OCI-LY3 (cell line): ENCODE results near the gene ZNF682.
"Not testable (repeated sequence)": the region's sequence is repeated elsewhere in the genome, so short reads cannot be mapped to it uniquely, and the experiment has no call there.

Experiments
- H2AFZ ChIP-seq: fragments of 200-600, 300-600 bp; shearing (Covaris generic); 2 replicates; pipeline ENCODE4 v1.6.0; 2014; ENCODE audit warnings: antibody characterized with exemption, low read depth, low read length
- H3K27ac ChIP-seq: fragments of 200-600, 300-600 bp; sonication (generic); 2 replicates; pipeline ENCODE4 v1.5.1; 2014; ENCODE audit warnings: mild to moderate bottlenecking, low read length, moderate library complexity, mixed read lengths
- H3K27me3 ChIP-seq: fragments of 200-600, 300-600 bp; sonication (generic); 2 replicates; pipeline ENCODE4 v1.6.1; 2014; ENCODE audit warnings: low read depth, low read length, mixed read lengths
- H3K36me3 ChIP-seq: fragments of 200-600, 300-600 bp; sonication (generic); replicated peaks from 2 replicates; pipeline ENCODE3; 2014; ENCODE audit warnings: low read depth, low read length, mixed read lengths
- H3K4me1 ChIP-seq: fragments of 300-600, 200-600 bp; sonication (generic); 2 replicates; pipeline ENCODE4 v1.6.1; 2014; ENCODE audit warnings: low read length, mixed read lengths
- H3K4me2 ChIP-seq: fragments of 200-600, 300-600 bp; sonication (generic); 2 replicates; pipeline ENCODE4 v1.6.1; 2014; ENCODE audit warnings: low read length, mixed read lengths
- H3K4me3 ChIP-seq: fragments of 300-600, 200-600 bp; sonication (generic); 2 replicates; pipeline ENCODE4 v1.5.1; 2014; ENCODE audit warnings: antibody characterized with exemption, mild to moderate bottlenecking, low read length, moderate library complexity
- H3K79me2 ChIP-seq: fragments of 300-600, 200-600 bp; shearing (Covaris generic); 2 replicates; pipeline ENCODE4 v1.6.1; 2014; ENCODE audit warnings: mild to moderate bottlenecking, low read length, mixed read lengths
- H3K9ac ChIP-seq: fragments of 300-600, 200-600 bp; shearing (Covaris generic); 2 replicates; pipeline ENCODE4 v1.6.0; 2014; ENCODE audit warnings: mild to moderate bottlenecking, low read length, moderate library complexity
- H3K9me3 ChIP-seq: fragments of 200-600, 300-600 bp; shearing (Covaris generic); 2 replicates; pipeline ENCODE4 v1.6.1; 2014; ENCODE audit warnings: low read length, mixed read lengths; ENCODE audit not compliant: insufficient read depth
- H4K20me1 ChIP-seq: fragments of 200-600, 300-600 bp; sonication (generic); 2 replicates; pipeline ENCODE4 v1.6.1; 2016; ENCODE audit warnings: low read length, mixed read lengths; ENCODE audit not compliant: insufficient read depth
- CTCF ChIP-seq: fragments of 200-600, 300-600 bp; sonication (generic); IDR thresholded peaks from 2 replicates; pipeline ENCODE4 v1.5.1; 2014; ENCODE audit warnings: antibody characterized with exemption, low read length, low read depth
- EZH2phosphoT487 ChIP-seq: fragments of 200-600 bp; shearing (Covaris generic); IDR thresholded peaks from 2 replicates; pipeline ENCODE4 v1.6.1; 2018; ENCODE audit warnings: antibody characterized with exemption, mixed run types, low read depth

Gene ZNF682

GRCh38 chr19:20067943-20068342 lies 28.6 kb upstream of the ZNF682 start:
- no peak overlapping the region for H3K4me3 ChIP-seq
- no peak overlapping the region for H3K4me2 ChIP-seq
- no peak overlapping the region for H2AFZ ChIP-seq
- H4K20me1 ChIP-seq = no peaks in the 10 kb centered on the region
- H3K27me3 ChIP-seq = no peaks in the 10 kb centered on the region
- H3K79me2 ChIP-seq = no peaks in the 10 kb centered on the region
- H3K4me1 ChIP-seq = no peaks in the 10 kb centered on the region
- no peak overlapping the region for H3K27ac ChIP-seq
- no peaks in the 10 kb centered on the region for H3K36me3 ChIP-seq
- no peak overlapping the region for H3K9ac ChIP-seq
- TF ChIP-seq EZH2phosphoT487 (no peak), CTCF (no peak)
- 0 out of 2 replicates have a peak, but pooled peaks cover 3% of the 10 kb centered on the region for H3K9me3 ChIP-seq

GRCh38 chr19:20066861-20067260 lies 27.6 kb upstream of the ZNF682 start:
- no peaks in the 10 kb centered on the region for H4K20me1 ChIP-seq
- no peak overlapping the region for H3K27ac ChIP-seq
- H3K4me2 ChIP-seq = no peak overlapping the region
- H3K4me1 ChIP-seq = no peaks in the 10 kb centered on the region
- H3K36me3 ChIP-seq = no peaks in the 10 kb centered on the region
- H3K9me3 ChIP-seq = 0 out of 2 replicates have a peak, but pooled peaks cover 3% of the 10 kb centered on the region
- no peak overlapping the region for H3K4me3 ChIP-seq
- no peak overlapping the region for H2AFZ ChIP-seq
- H3K9ac ChIP-seq = no peak overlapping the region
- TF ChIP-seq EZH2phosphoT487 (no peak), CTCF (no peak)
- H3K79me2 ChIP-seq = no peaks in the 10 kb centered on the region
- no peaks in the 10 kb centered on the region for H3K27me3 ChIP-seq

GRCh38 chr19:20060282-20060681 lies 21.0 kb upstream of the ZNF682 start:
- peaks cover 21% of the 10 kb centered on the region for H3K4me1 ChIP-seq
- TF ChIP-seq CTCF = no peak
- no peak for TF ChIP-seq EZH2phosphoT487
- no peaks in the 10 kb centered on the region for H4K20me1 ChIP-seq
- H2AFZ ChIP-seq = no peak overlapping the region
- no peaks in the 10 kb centered on the region for H3K9me3 ChIP-seq
- no peaks in the 10 kb centered on the region for H3K36me3 ChIP-seq
- no peak overlapping the region for H3K9ac ChIP-seq
- H3K27ac ChIP-seq = no peak overlapping the region
- H3K4me3 ChIP-seq = no peak overlapping the region
- H3K4me2 ChIP-seq = no peak overlapping the region
- no peaks in the 10 kb centered on the region for H3K27me3 ChIP-seq
- no peaks in the 10 kb centered on the region for H3K79me2 ChIP-seq

GRCh38 chr19:20058738-20059137 lies 19.4 kb upstream of the ZNF682 start:
- not testable (repeated sequence) for H3K9me3 ChIP-seq, H4K20me1 ChIP-seq, H3K36me3 ChIP-seq, H3K79me2 ChIP-seq, H2AFZ ChIP-seq, H3K9ac ChIP-seq, H3K27ac ChIP-seq, H3K27me3 ChIP-seq, H3K4me3 ChIP-seq
- Histone ChIP-seq H3K4me1 (peaks cover 21% of the 10 kb centered on the region), H3K4me2 (peak overlapping the region; percentile 0; the same call in 1 of the 2 replicates)
